Gastrocnemius medialis (tissue), 4 donors: ENCODE measurements around the gene SNAP47. TPM values are rescaled to one million over a fixed set of nuclear protein-coding genes. Genes with fewer than 3 reads are reported as not detected.

ENCODE experiments used
- ATAC-seq, 2 donors: fragments of 150-250 bp; one replicate each; pipeline ENCODE4 v1.9.1; 2016
- DNase-seq, 2 donors: peaks; one replicate each; pipeline ENCODE4 v3.0.0-alpha.2; 2019
- H3K27ac ChIP-seq, 4 donors: fragments of 200-600 bp; sonication (generic); 1 replicate in 1 of 4; 2 replicates in 3 of 4; pipeline ENCODE4 v1.5.1; 2016 to 2018; ENCODE audit warnings: mild to moderate bottlenecking in 2 of 4, moderate library complexity in 1 of 4
- H3K27me3 ChIP-seq, 3 donors: fragments of 200-600 bp; sonication (generic) in 2 of 3; 1 replicate in 1 of 3; 2 replicates in 2 of 3; pipeline versions ENCODE4 v1.5.1 to v1.6.0; 2016 to 2019; ENCODE audit warnings: mild to moderate bottlenecking in 1 of 3, moderate library complexity in 1 of 3
- H3K36me3 ChIP-seq, 2 donors: fragments of 200-600 bp; sonication (generic) in 1 of 2; one replicate each; pipeline ENCODE4 v1.5.1; 2017 to 2018
- H3K4me1 ChIP-seq, 2 donors: fragments of 200-600 bp; sonication (generic) in 1 of 2; one replicate each; pipeline ENCODE4 v1.5.1; 2016 to 2017; ENCODE audit warnings: mild to moderate bottlenecking in 2 of 2
- H3K4me3 ChIP-seq, 4 donors: fragments of 200-600 bp; sonication (generic) in 3 of 4; 1 replicate in 1 of 4; 2 replicates in 3 of 4; pipeline ENCODE4 v1.5.1; 2016 to 2019; ENCODE audit warnings: mild to moderate bottlenecking in 2 of 4
- H3K9me3 ChIP-seq, 3 donors: fragments of 200-600 bp; sonication (generic) in 2 of 3; 1 replicate in 1 of 3; 2 replicates in 2 of 3; pipeline ENCODE4 v1.5.1; 2016 to 2019
- CTCF ChIP-seq, 5 experiments: fragments of 450-650 bp in 3 of 5; fragments of 200-600 bp in 2 of 5; sonication (generic) in 2 of 5; IDR thresholded peaks in 4 of 5; conservative IDR thresholded peaks in 1 of 5; 1 replicate in 4 of 5; 2 replicates in 1 of 5; pipeline ENCODE4 v1.5.1; 2016 to 2019; ENCODE audit warnings: antibody characterized with exemption in 5 of 5, mild to moderate bottlenecking in 3 of 5, moderate library complexity in 3 of 5
- POLR2A ChIP-seq, 2 donors: fragments of 450-650 bp; IDR thresholded peaks; one replicate each; pipeline ENCODE4 v1.6.1; 2017; ENCODE audit warnings: antibody characterized with exemption in 2 of 2, mild to moderate bottlenecking in 2 of 2, moderate library complexity in 2 of 2
- in situ Hi-C, 4 donors: fragments of 200-750 bp; cut with MboI; loops; one replicate each; pipeline versions ENCODE4 v1.15.0 to v1.8.0; 2017; ENCODE audit warnings: low sequenced_read_pairs in 4 of 4
- intact Hi-C: fragments of 100-400 bp; cut with DNase I; formaldehyde crosslinking; loops from one replicate; pipeline ENCODE4 v1.15.1; 2023; ENCODE audit warnings: low total_unique reads
- total RNA-seq, 4 donors: library from RNA; depleted of rRNA; stranded (reverse); fragments of >200 nt; gene quantifications; one replicate each; pipeline versions ENCODE4 v1.1.0 to v1.2.3, GENCODE V29; 2016

The SNAP47 gene
- total RNA-seq, 4 donors from 2014 or later: 30.2 to 42.7 (median 37.9) TPM

DNA sequence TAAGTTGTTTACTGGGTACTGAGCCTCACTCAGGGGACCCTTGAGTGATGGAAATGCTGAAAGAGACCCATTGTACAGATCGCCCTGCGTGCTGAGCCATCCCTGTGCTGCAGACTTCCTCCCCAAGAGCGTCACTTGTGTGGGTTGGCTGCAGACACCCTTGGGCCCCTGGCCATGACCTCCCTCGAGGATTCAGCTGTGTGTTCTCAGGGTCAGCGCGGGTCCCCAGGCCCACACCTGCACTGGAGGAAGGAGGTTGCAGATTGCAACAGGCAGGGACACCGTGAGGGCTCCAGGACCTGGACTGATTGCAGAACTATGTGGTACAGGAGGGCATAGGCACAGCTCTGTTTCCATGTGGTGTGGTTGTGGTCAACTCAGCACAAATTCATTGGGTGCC lies 4.4 kb downstream of the SNAP47 start:
- Histone ChIP-seq H3K4me3 (no peak overlapping the region), H3K27me3 (no peaks in the 10 kb centered on the region), H3K36me3 (no peaks in the 10 kb centered on the region), H3K27ac (no peak overlapping the region), H3K9me3 (no peaks in the 10 kb centered on the region), H3K4me1 (peaks cover 13% of the 10 kb centered on the region in 2 donors)
- in situ Hi-C loops: no loop called here
- TF ChIP-seq POLR2A (IDR thresholded peaks at IDR 0.05): no peak
- no peak for TF ChIP-seq CTCF (IDR thresholded peaks at IDR 0.05 in 4 of 5, conservative IDR thresholded peaks at IDR 0.05 in 1 of 5)
- ATAC-seq (no peak), DNase-seq (no peak)
- intact Hi-C loops: loop anchor here (5.0 kb wide), 1 partner anchor 177 kb away; the partner anchor contains the start of gene ZNF678

DNA sequence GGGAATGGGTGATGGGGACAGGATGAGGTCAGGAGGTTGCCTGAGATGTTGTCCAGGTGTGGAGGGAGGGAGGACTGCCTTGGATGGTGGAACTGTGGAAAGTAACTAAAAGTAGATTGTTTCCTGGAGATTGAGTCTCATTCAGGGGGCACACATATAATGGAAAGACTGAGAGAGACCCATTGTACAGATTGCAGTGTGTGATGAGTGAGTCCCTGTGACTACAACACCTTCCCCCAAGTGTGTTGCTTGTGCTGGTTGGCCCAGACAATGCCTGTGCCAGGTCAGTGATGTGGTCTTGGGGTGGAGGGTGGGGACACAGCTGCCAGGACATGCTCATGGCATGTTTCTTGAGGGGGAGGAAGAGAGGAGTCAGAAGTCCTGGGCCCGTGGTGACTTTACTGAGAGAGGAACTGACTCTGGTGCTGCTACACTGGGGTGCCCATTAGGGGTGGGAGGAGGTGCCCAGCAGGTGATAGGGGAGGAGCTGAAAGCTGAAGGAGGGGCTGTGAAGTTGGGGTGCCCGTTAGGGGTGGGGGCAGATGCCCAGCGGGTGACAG lies 5.2 kb downstream of the SNAP47 start:
- in situ Hi-C loops: no loop called here
- intact Hi-C loops: no loop called here
- H3K36me3 ChIP-seq: no peaks in the 10 kb centered on the region
- no peak overlapping the region for H3K27ac ChIP-seq
- no peak for ATAC-seq
- H3K9me3 ChIP-seq: no peaks in the 10 kb centered on the region
- H3K27me3 ChIP-seq: no peaks in the 10 kb centered on the region
- DNase-seq: no peak
- TF ChIP-seq POLR2A (IDR thresholded peaks at IDR 0.05): no peak
- TF ChIP-seq CTCF (IDR thresholded peaks at IDR 0.05 in 4 of 5, conservative IDR thresholded peaks at IDR 0.05 in 1 of 5): no peak
- peaks cover 13 to 16% of the 10 kb centered on the region in 2 donors for H3K4me1 ChIP-seq
- no peak overlapping the region for H3K4me3 ChIP-seq

- DNase-seq: no peak
- H3K27me3 ChIP-seq: no peaks in the 10 kb centered on the region
- ATAC-seq: no peak
- no peak for TF ChIP-seq CTCF (IDR thresholded peaks at IDR 0.05 in 4 of 5, conservative IDR thresholded peaks at IDR 0.05 in 1 of 5)
- no peak for TF ChIP-seq POLR2A (IDR thresholded peaks at IDR 0.05)
- H3K27ac ChIP-seq: no peak overlapping the region
- intact Hi-C loops: no loop called here
- H3K4me3 ChIP-seq: no peak overlapping the region
- H3K4me1 ChIP-seq: peaks cover 8 to 11% of the 10 kb centered on the region in 2 donors
- in situ Hi-C loops: no loop called here
- H3K36me3 ChIP-seq: no peaks in the 10 kb centered on the region
- no peaks in the 10 kb centered on the region for H3K9me3 ChIP-seq
Measured at GRCh38 chr1:227741166-227741870, 6.1 kb downstream of the SNAP47 start.

DNA sequence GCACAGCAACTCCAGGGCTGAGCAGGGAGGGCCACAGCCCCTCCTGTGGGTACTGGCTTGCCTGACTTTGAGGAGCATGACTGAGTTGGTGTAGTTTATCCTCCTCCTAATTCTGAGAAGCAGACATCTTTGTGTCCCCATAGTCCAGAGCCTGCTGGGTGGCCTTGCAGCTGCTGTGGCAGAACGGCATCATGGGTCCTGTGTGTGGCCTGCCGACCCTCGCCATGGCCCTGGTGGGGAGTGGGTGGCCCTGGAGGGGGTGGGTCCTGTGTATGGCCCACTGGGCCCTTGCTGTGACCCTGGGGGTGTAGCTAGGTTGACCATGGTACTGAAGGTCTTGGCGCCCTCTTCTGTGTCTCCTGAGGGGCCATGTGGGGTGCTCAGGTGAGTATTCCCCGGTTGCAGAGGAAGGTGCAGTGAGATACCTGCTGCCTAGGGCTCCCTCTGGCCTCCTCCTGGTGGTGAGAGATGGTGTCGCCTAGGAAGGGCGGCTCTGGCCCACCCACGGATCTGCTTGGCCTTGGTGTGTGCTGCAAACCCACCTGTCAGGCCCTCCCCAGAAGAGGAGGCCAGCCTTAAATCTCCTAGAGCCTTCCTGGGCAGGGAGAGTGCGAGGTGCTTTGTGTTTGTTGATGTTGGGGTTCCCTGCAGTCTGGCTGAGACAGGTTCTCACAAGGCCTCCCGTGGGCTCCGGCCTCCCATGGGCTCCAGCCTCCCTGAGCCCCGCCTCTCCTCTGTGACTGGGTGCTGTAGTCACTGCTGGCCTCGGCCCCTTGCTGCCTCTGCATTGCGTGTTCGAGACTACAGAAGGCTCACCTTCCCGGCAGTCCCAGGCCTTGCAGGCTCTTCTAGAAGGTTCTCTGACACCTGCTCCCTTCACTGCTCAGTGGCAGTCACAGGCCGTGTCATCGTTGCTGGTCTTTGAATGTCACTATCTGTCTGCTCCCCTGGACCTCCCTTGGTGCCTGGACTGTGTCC lies 7.8 kb downstream of the SNAP47 start:
- in situ Hi-C loops (no loop called here), intact Hi-C loops (no loop called here)
- Histone ChIP-seq H3K4me1 (peaks cover 0 to 3% of the 10 kb centered on the region in 2 donors), H3K36me3 (peaks cover 0 to 6% of the 10 kb centered on the region in 2 donors), H3K27me3 (no peaks in the 10 kb centered on the region), H3K4me3 (no peak overlapping the region), H3K27ac (no peak overlapping the region), H3K9me3 (no peaks in the 10 kb centered on the region)
- no peak for TF ChIP-seq POLR2A (IDR thresholded peaks at IDR 0.05)
- TF ChIP-seq CTCF (IDR thresholded peaks at IDR 0.05 in 4 of 5, conservative IDR thresholded peaks at IDR 0.05 in 1 of 5): no peak
- DNase-seq: no peak
- ATAC-seq: no peak
